Measurements from ENCODE around the gene CIB4. TPM values are rescaled to one million over a fixed set of nuclear protein-coding genes. Genes with fewer than 3 reads are reported as not detected.

Gene CIB4
- total RNA-seq, 1 donor from 2014 or later: not detected

- H3K27me3 ChIP-seq: no peaks in the 10 kb centered on the region
- intact Hi-C loops (cut with DNase I): no loop called here
- no peak for TF ChIP-seq CTCF (IDR thresholded peaks at IDR 0.05)
- TF ChIP-seq POLR2A (IDR thresholded peaks at IDR 0.05): no peak
- no peak for TF ChIP-seq POLR2AphosphoS5 (IDR thresholded peaks at IDR 0.05; ENCODE audit: insufficient read depth in 1 of 2, low read depth in 1 of 2)
Measured at GRCh38 chr2:26582890-26583289, 58.3 kb downstream of the CIB4 start.

DNA sequence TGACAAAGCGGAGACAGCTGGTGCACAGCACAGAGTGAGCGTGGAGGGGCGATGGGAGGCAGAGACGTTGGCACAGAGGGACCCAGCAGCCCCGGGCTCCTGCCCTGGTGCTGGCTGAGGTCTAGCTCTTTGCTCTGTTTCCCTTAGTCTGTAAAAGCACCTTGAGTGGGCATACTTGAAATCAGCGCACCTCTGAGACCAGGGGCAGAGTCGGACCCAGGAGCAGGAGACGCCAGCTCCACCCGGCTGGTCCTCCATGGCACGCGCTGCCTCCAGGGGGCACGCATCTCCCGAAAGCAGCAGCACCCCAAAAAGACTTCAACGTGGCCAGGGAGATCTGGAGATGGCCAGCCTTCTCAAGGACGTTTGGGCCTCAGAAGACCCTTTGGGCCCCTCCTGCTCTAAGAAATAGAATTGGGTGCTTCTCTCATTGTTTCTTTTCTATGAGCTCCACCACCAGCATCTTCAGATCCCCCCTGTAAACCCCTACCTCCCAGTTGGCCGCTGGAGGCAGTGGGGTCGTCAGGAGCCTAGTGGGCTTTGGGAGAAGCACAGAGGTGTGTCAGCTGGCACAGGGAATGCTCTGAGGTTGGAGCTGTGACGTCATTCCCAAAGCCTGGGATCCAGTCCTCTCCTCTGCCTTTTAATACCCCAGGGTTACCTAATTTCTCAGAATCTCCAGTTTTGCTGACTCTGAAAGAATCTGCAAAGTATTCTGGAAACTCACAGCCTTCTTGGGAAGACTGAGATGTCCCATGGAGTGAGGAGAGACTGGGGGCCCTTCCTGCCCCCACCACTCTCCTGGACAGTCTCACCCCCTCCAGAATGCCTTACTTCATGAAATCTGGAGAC is 58.9 kb downstream of the CIB4 start:
- Histone ChIP-seq H3K4me3 (no peak overlapping the region), H3K27ac (no peak overlapping the region), H3K27me3 (no peaks in the 10 kb centered on the region), H3K36me3 (no peaks in the 10 kb centered on the region), H3K4me1 (no peaks in the 10 kb centered on the region), H3K9me3 (no peaks in the 10 kb centered on the region)
- intact Hi-C loops (cut with DNase I): no loop called here
- TF ChIP-seq POLR2A (IDR thresholded peaks at IDR 0.05) (no peak), POLR2AphosphoS5 (IDR thresholded peaks at IDR 0.05; ENCODE audit: insufficient read depth in 1 of 2, low read depth in 1 of 2) (no peak), CTCF (IDR thresholded peaks at IDR 0.05) (no peak)
- no peak for DNase-seq (ENCODE audit: extremely low spot score in 2 of 2)

More at GRCh38 chr2:26582890-26583289, 58.3 kb downstream of the CIB4 start:
- no peak for DNase-seq (ENCODE audit: extremely low spot score in 2 of 2)
- Histone ChIP-seq H3K4me3 (no peak overlapping the region), H3K36me3 (no peaks in the 10 kb centered on the region), H3K27ac (no peak overlapping the region), H3K4me1 (no peaks in the 10 kb centered on the region), H3K9me3 (no peaks in the 10 kb centered on the region)

DNA sequence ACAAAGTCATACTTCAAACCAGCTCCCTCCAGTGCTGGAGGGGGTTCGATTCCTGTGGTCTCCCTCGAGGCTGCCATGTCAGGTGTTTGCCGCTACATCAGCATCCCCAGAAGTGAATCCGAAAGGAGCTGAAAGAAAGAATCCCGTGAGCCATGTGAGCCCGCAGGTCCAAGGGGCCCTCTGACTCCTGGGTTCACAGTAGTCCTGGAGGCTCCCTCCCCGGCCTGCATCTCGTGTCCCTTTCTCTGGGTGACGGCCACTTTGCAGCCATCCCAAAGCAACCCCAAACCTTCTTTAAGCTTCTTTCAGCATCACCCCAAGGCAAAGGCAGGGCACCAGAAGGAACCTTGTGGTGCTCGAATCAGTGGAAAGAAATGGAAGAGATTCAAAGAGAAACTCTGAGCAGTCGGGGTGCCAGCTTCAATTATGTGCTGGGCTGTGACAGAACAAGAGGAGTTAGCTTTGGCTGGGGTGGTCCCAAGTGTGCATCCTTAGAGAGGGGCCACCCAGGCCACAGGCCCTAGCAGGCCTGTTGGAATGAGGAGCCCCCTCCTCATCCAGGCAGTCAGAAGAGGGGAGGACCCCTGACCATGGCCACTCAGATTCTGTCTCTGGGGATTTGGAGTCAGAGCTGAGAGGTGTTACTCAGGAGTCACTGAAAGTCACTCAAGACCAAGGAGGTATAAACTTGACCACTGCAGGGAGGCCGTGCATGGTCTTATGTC is 59.7 kb downstream of the CIB4 start:
- no peaks in the 10 kb centered on the region for H3K4me1 ChIP-seq
- intact Hi-C loops (cut with DNase I): no loop called here
- H3K4me3 ChIP-seq: no peak overlapping the region
- H3K27me3 ChIP-seq: no peaks in the 10 kb centered on the region
- TF ChIP-seq CTCF (IDR thresholded peaks at IDR 0.05) (no peak), POLR2A (IDR thresholded peaks at IDR 0.05) (no peak), POLR2AphosphoS5 (IDR thresholded peaks at IDR 0.05; ENCODE audit: insufficient read depth in 1 of 2, low read depth in 1 of 2) (no peak)
- no peak for DNase-seq (ENCODE audit: extremely low spot score in 2 of 2)
- H3K27ac ChIP-seq: no peak overlapping the region
- H3K36me3 ChIP-seq: no peaks in the 10 kb centered on the region
- H3K9me3 ChIP-seq: no peaks in the 10 kb centered on the region

DNA sequence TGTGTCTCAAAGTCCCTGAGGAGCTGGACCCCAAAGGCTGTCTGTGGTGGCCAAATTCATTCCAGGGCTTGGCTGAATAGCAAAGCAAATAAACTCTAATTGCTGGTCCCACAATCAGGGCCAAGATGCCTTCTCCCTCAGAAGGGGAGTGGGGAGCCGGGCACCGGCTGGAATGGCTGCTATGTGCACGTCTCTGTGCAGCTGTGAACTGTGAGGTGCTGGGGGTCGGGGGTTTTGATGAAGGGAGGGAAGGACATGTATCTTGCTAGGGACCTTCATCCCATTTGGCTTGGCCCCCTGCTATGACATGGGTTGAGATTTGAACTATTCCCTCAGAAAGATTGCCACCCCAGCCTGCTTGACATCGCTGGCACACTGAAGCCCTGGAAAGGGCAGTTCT is 60.4 kb downstream of the CIB4 start:
- Histone ChIP-seq H3K9me3 (no peaks in the 10 kb centered on the region), H3K27ac (no peak overlapping the region), H3K4me3 (no peak overlapping the region), H3K36me3 (no peaks in the 10 kb centered on the region), H3K4me1 (no peaks in the 10 kb centered on the region), H3K27me3 (no peaks in the 10 kb centered on the region)
- intact Hi-C loops (cut with DNase I): no loop called here
- DNase-seq (ENCODE audit: extremely low spot score in 2 of 2): no peak
- TF ChIP-seq CTCF (IDR thresholded peaks at IDR 0.05): no peak
- TF ChIP-seq POLR2A (IDR thresholded peaks at IDR 0.05): no peak
- no peak for TF ChIP-seq POLR2AphosphoS5 (IDR thresholded peaks at IDR 0.05; ENCODE audit: insufficient read depth in 1 of 2, low read depth in 1 of 2)

DNA sequence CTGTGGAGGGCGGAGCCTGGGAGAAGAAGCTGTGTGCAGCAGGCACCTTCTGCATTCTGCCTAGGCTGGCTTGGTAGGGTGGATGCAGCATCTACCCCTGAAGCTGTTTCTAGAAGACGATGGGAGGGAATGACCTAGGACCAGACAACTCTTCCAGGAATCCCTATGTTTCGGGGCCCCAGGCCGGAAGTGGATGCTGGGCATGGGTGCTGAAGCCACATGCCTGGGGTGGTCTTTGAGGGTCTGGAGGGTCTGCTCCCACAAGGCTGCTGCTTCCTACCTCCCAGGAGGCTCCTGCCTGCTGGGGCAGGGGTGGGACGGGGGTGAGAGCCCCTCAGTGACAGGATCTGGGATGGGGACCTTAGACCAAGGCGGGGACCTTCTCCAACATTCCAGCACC is 61.0 kb downstream of the CIB4 start:
- Histone ChIP-seq H3K27me3 (no peaks in the 10 kb centered on the region), H3K36me3 (no peaks in the 10 kb centered on the region), H3K4me1 (no peaks in the 10 kb centered on the region), H3K9me3 (no peaks in the 10 kb centered on the region), H3K4me3 (no peak overlapping the region), H3K27ac (no peak overlapping the region)
- intact Hi-C loops (cut with DNase I): no loop called here
- TF ChIP-seq CTCF (IDR thresholded peaks at IDR 0.05) (no peak), POLR2A (IDR thresholded peaks at IDR 0.05) (no peak), POLR2AphosphoS5 (IDR thresholded peaks at IDR 0.05; ENCODE audit: insufficient read depth in 1 of 2, low read depth in 1 of 2) (no peak)
- no peak for DNase-seq (ENCODE audit: extremely low spot score in 2 of 2)

Measured in vagina (tissue), 2 donors.